CD4-positive, CD25-positive, alpha-beta regulatory T cell (primary cell): Measurements from ENCODE around the gene XPR1. TPM values are rescaled to one million over a fixed set of nuclear protein-coding genes. Genes with fewer than 3 reads are reported as not detected.

Experiments
- ATAC-seq, 2 donors: fragments of 150-1000 bp; cut with Tn5 transposase; one replicate each; pipeline ENCODE4 v1.10.0; 2021; ENCODE audit warnings: low read depth in 2 of 2, moderate number of reproducible peaks in 2 of 2, moderate library complexity in 1 of 2
- DNase-seq, 3 donors: peaks; one replicate each; pipeline versions ENCODE4 v3.0.0 to v3.0.0-alpha.2; 2012 to 2022; ENCODE audit warnings: mixed read lengths in 1 of 3
- H3K27ac ChIP-seq: one replicate; pipeline ENCODE4 v1.7.0; 2013; ENCODE audit warnings: mild to moderate bottlenecking, low read length; ENCODE audit not compliant: insufficient read depth, poor library complexity, severe bottlenecking
- H3K27me3 ChIP-seq: one replicate; pipeline ENCODE4 v1.7.0; 2013; ENCODE audit warnings: low read length; ENCODE audit not compliant: control insufficient read depth, insufficient read depth
- H3K36me3 ChIP-seq: one replicate; pipeline ENCODE4 v1.7.0; 2013; ENCODE audit warnings: mild to moderate bottlenecking, low read length, moderate library complexity; ENCODE audit not compliant: control insufficient read depth, insufficient read depth
- H3K4me1 ChIP-seq: 2 replicates; pipeline ENCODE4 v1.7.0; 2013; ENCODE audit warnings: mild to moderate bottlenecking, low read length; ENCODE audit not compliant: insufficient read depth, control insufficient read depth, poor library complexity, severe bottlenecking
- H3K4me3 ChIP-seq: one replicate; pipeline ENCODE4 v1.7.0; 2013; ENCODE audit warnings: low read depth, mild to moderate bottlenecking, low read length, moderate library complexity
- H3K9me3 ChIP-seq, 2 experiments: 1 replicate in 1 of 2; 2 replicates in 1 of 2; pipeline ENCODE4 v1.7.0; 2013; ENCODE audit warnings: low read length in 2 of 2, mild to moderate bottlenecking in 1 of 2, moderate library complexity in 1 of 2; ENCODE audit not compliant: control insufficient read depth in 2 of 2
- H3K27ac Mint-ChIP-seq, 3 donors: one replicate each; pipeline ENCODE4 v1.8.0; 2020 to 2022; ENCODE audit warnings: mild to moderate bottlenecking in 3 of 3, mixed read lengths in 3 of 3, moderate library complexity in 2 of 3
- H3K27me3 Mint-ChIP-seq: one replicate; pipeline ENCODE4 v1.8.0; 2022; ENCODE audit warnings: mild to moderate bottlenecking, mixed read lengths
- H3K36me3 Mint-ChIP-seq: one replicate; pipeline ENCODE4 v1.8.0; 2020; ENCODE audit warnings: mixed read lengths
- H3K4me1 Mint-ChIP-seq, 4 donors: one replicate each; pipeline ENCODE4 v1.8.0; 2020 to 2022; ENCODE audit warnings: mixed read lengths in 4 of 4, mild to moderate bottlenecking in 1 of 4
- H3K4me3 Mint-ChIP-seq, 4 donors: one replicate each; pipeline ENCODE4 v1.8.0; 2020 to 2022; ENCODE audit warnings: mild to moderate bottlenecking in 4 of 4, mixed read lengths in 4 of 4, moderate library complexity in 3 of 4
- H3K9me3 Mint-ChIP-seq, 7 donors: one replicate each; pipeline ENCODE4 v1.8.0; 2020 to 2022; ENCODE audit warnings: mixed read lengths in 7 of 7, mild to moderate bottlenecking in 3 of 7, moderate library complexity in 2 of 7
- polyA plus RNA-seq, 4 donors: library from polyadenylated mRNA; unstranded; fragments of 300-500 nt; fragmentation: Illumina TruSeq; gene quantifications; one replicate each; pipeline ENCODE4 v1.2.3, GENCODE V29; 2021
- total RNA-seq: library from RNA; stranded (reverse); gene quantifications from one replicate; pipeline ENCODE4 v1.2.3, GENCODE V29; 2022

The XPR1 gene
- total and polyA plus RNA-seq, 5 donors from 2014 or later = 6.4 to 24.2 (median 11.1) TPM

GRCh38 chr1:180901076-180901990 lies 269.5 kb downstream of the XPR1 start:
- H3K36me3 ChIP-seq = no peaks in the 10 kb centered on the region
- Mint-ChIP-seq H3K9me3 (peaks cover 0 to 5% (median 0%) of the 10 kb centered on the region in 7 donors), H3K4me1 (no peaks in the 10 kb centered on the region), H3K4me3 (no peak overlapping the region), H3K27ac (peak overlapping the region in 1 of 3 donors; percentile 33), H3K36me3 (no peaks in the 10 kb centered on the region), H3K27me3 (peaks cover 8% of the 10 kb centered on the region)
- no peak for ATAC-seq
- no peaks in the 10 kb centered on the region for H3K27me3 ChIP-seq
- no peak overlapping the region for H3K4me3 ChIP-seq
- H3K27ac ChIP-seq = no peak overlapping the region
- no peaks in the 10 kb centered on the region for H3K9me3 ChIP-seq
- no peaks in the 10 kb centered on the region for H3K4me1 ChIP-seq
- no peak for DNase-seq

- Mint-ChIP-seq H3K27me3 (peaks cover 8% of the 10 kb centered on the region), H3K27ac (no peak overlapping the region), H3K36me3 (no peaks in the 10 kb centered on the region), H3K9me3 (peaks cover 0 to 5% (median 0%) of the 10 kb centered on the region in 7 donors), H3K4me3 (no peak overlapping the region), H3K4me1 (no peaks in the 10 kb centered on the region)
- Histone ChIP-seq H3K27ac (no peak overlapping the region), H3K9me3 (no peaks in the 10 kb centered on the region), H3K4me1 (no peaks in the 10 kb centered on the region), H3K4me3 (no peak overlapping the region), H3K36me3 (no peaks in the 10 kb centered on the region), H3K27me3 (no peaks in the 10 kb centered on the region)
- no peak for DNase-seq
- no peak for ATAC-seq
Observed at GRCh38 chr1:180902541-180902940, 270.7 kb downstream of the XPR1 start.

- no peaks in the 10 kb centered on the region for H3K4me1 ChIP-seq
- DNase-seq (no peak), ATAC-seq (no peak)
- H3K4me3 ChIP-seq = no peak overlapping the region
- Mint-ChIP-seq H3K27ac (no peak overlapping the region), H3K27me3 (peaks cover 20% of the 10 kb centered on the region), H3K36me3 (no peaks in the 10 kb centered on the region), H3K4me1 (no peaks in the 10 kb centered on the region), H3K4me3 (no peak overlapping the region), H3K9me3 (peaks cover 0 to 3% (median 0%) of the 10 kb centered on the region in 7 donors)
- no peaks in the 10 kb centered on the region for H3K9me3 ChIP-seq
- no peaks in the 10 kb centered on the region for H3K36me3 ChIP-seq
- peaks cover 4% of the 10 kb centered on the region for H3K27me3 ChIP-seq
- H3K27ac ChIP-seq = no peak overlapping the region
Observed at GRCh38 chr1:180905927-180906326, 274.1 kb downstream of the XPR1 start.

GRCh38 chr1:180906511-180906910 lies 274.7 kb downstream of the XPR1 start:
- Mint-ChIP-seq H3K27me3 (peaks cover 19% of the 10 kb centered on the region), H3K4me1 (peaks cover 0 to 1% (median 0%) of the 10 kb centered on the region in 4 donors), H3K9me3 (peaks cover 0 to 2% (median 0%) of the 10 kb centered on the region in 7 donors), H3K4me3 (no peak overlapping the region), H3K36me3 (no peaks in the 10 kb centered on the region), H3K27ac (no peak overlapping the region)
- Histone ChIP-seq H3K4me1 (no peaks in the 10 kb centered on the region), H3K36me3 (no peaks in the 10 kb centered on the region), H3K4me3 (no peak overlapping the region), H3K27me3 (peaks cover 9% of the 10 kb centered on the region), H3K27ac (no peak overlapping the region), H3K9me3 (no peaks in the 10 kb centered on the region)
- DNase-seq (no peak), ATAC-seq (no peak)

GRCh38 chr1:180907313-180908055 lies 275.7 kb downstream of the XPR1 start:
- no peak for DNase-seq
- H3K4me1 Mint-ChIP-seq = peaks cover 0 to 7% (median 0%) of the 10 kb centered on the region in 4 donors
- ATAC-seq = no peak

GRCh38 chr1:180908074-180908765 lies 276.4 kb downstream of the XPR1 start:
- ATAC-seq = no peak
- peaks cover 0 to 4% (median 0%) of the 10 kb centered on the region in 7 donors for H3K9me3 Mint-ChIP-seq
- no peak overlapping the region for H3K4me3 Mint-ChIP-seq
- H3K4me1 ChIP-seq = peaks cover 9% of the 10 kb centered on the region
- no peak overlapping the region for H3K4me3 ChIP-seq
- H3K36me3 Mint-ChIP-seq = no peaks in the 10 kb centered on the region
- H3K27me3 Mint-ChIP-seq = peaks cover 22% of the 10 kb centered on the region
- no peak for DNase-seq
- H3K36me3 ChIP-seq = no peaks in the 10 kb centered on the region
- peaks cover 11% of the 10 kb centered on the region for H3K27me3 ChIP-seq
- no peaks in the 10 kb centered on the region for H3K9me3 ChIP-seq
- H3K27ac Mint-ChIP-seq = no peak overlapping the region
- peaks cover 0 to 7% (median 0%) of the 10 kb centered on the region in 4 donors for H3K4me1 Mint-ChIP-seq
- no peak overlapping the region for H3K27ac ChIP-seq

More at GRCh38 chr1:180907313-180908055, 275.7 kb downstream of the XPR1 start:
- no peaks in the 10 kb centered on the region for H3K36me3 Mint-ChIP-seq
- Histone ChIP-seq H3K4me1 (peaks cover 7% of the 10 kb centered on the region), H3K36me3 (no peaks in the 10 kb centered on the region), H3K27ac (no peak overlapping the region), H3K27me3 (peaks cover 11% of the 10 kb centered on the region), H3K4me3 (no peak overlapping the region), H3K9me3 (no peaks in the 10 kb centered on the region)
- H3K27ac Mint-ChIP-seq = no peak overlapping the region
- peaks cover 22% of the 10 kb centered on the region for H3K27me3 Mint-ChIP-seq
- no peak overlapping the region for H3K4me3 Mint-ChIP-seq
- H3K9me3 Mint-ChIP-seq = peaks cover 0 to 4% (median 0%) of the 10 kb centered on the region in 7 donors

GRCh38 chr1:180909005-180909414 lies 277.2 kb downstream of the XPR1 start:
- no peak overlapping the region for H3K27ac Mint-ChIP-seq
- Histone ChIP-seq H3K4me1 (peaks cover 9% of the 10 kb centered on the region), H3K27me3 (peaks cover 11% of the 10 kb centered on the region), H3K4me3 (no peak overlapping the region), H3K27ac (no peak overlapping the region), H3K36me3 (no peaks in the 10 kb centered on the region), H3K9me3 (no peaks in the 10 kb centered on the region)
- peaks cover 0 to 4% (median 0%) of the 10 kb centered on the region in 7 donors for H3K9me3 Mint-ChIP-seq
- DNase-seq (no peak), ATAC-seq (no peak)
- no peaks in the 10 kb centered on the region for H3K36me3 Mint-ChIP-seq
- H3K4me1 Mint-ChIP-seq = peaks cover 0 to 13% (median 3%) of the 10 kb centered on the region in 4 donors
- H3K27me3 Mint-ChIP-seq = peaks cover 29% of the 10 kb centered on the region
- H3K4me3 Mint-ChIP-seq = no peak overlapping the region
